HG02970 (cell line): Measurements from ENCODE around the gene ALG10.
"Not testable (repeated sequence)": the region's sequence is repeated elsewhere in the genome, so short reads cannot be mapped to it uniquely, and the experiment has no call there.

Experiments used
- ATAC-seq: cut with Tn5 transposase; IDR thresholded peaks from one replicate; pipeline ENCODE4 v1.9.1; 2021; ENCODE audit warnings: mild to moderate bottlenecking, moderate library complexity, moderate number of reproducible peaks; ENCODE audit not compliant: unreplicated experiment, low FRiP score

ALG10 gene

GRCh38 chr12:34022079-34022830 is at the start of gene ALG10:
Gene ALG10 (plus strand): TSS chr12:34022496. CDS start chr12:34022600, 104 bp downstream.
- peak; percentile 100 for ATAC-seq

DNA sequence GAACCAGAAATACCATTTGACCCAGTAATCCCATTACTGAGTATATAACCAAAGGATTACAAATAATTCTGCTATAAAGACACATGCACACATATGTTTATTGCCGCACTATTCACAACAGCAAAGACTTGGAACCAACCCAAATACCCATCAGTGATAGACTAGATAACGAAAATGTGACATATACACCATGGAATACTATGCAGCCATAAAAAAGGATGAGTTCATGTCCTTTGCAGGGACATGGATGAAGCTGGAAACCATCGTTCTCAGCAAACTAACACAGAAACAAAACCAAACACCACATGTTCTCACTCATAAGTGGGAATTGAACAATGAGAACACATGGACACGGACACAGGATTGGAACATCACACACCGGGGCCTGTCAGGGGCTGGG is 49.4 kb upstream of the ALG10 start:
- not testable (repeated sequence) for ATAC-seq

DNA sequence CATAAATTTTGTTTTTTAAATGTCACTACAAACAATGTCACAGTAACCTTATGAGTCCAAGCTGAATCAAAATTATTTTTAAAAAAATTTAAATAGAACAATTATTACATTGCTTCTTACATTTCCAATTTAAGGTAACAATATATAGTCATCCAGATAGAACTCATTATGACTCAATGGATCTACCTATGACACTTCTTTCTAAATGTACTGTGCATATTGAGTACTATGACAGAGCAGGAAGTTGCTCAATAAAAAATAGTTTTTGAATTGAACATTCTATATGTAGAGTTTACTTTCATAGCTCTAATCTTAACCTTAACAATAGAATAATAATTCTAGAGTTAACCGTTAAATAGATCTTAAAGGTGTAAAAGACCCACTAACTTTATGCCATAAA is 44.4 kb upstream of the ALG10 start:
- ATAC-seq, result no peak

DNA sequence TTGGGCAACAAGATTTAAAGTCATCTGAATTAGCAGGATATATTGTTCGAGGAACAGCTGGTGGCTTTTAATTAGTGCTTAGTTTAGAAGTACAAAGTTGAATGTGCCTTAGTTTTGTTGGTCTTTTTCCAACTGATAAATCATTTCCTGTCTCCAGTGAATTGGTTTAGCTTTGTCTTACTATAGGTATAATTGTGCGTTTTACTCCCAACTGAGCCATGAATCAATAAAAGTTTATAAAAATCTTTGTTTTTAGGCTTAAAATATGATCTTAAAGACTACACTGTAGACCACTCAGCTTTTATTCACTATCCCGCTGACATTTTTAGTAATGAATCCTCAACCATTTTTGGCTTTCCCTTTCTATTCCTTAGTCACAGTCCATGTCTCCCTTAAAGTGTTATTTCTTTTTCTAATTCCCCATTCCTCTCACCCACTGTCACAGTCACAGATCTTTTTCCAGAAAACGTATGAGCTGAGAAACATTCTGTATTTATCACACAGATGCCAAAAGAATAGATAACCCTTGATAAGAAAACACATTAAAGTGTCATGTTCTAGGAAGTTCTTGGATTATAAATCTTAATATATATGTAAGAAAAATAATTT is 34.0 kb upstream of the ALG10 start:
- ATAC-seq, result no peak

- ATAC-seq, result no peak
These were observed 33.4 kb upstream of the ALG10 start for GRCh38 chr12:33988913-33989312.

DNA sequence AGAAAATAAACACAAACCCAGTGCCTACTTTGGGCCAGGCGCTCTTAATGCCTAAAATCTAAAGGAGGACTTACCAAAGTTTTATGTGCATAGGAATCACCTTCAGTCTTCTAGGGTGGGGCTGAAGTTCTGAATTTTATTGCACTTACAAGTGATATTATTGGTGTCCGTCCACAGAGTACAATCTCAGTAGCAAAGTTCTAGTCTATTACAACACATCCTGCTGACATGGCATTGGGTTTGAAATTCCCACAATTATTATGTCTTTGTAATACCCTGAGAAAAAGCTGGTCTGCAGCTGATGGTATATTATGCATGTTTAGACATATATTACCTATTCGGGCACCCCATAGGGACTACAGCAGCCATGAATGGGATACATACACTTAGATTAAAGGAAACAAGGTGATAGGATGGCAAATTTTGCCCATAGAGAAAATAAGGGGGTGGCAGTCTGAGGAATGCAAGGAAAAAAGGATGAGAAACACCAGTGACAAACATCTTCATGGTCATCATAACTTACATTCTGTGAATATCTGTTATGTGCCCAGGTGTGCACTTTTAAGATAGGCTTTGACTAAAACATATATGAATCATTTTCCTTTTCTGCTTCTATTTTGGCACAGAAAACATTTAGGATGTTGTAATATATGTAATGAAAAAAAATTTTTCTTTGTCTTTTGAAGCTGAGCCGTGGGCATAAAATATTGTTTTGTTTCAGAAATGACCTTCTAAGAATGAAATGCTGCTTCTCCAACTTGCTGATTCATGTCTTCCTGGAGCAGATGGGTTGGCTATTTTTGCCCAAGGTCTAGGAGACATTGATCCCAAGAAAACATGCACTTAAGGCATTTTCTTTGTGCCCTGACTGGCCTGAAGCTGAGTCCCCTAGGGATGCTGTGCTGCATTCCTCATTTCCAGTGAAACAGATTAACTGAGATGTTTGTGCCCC is 27.2 kb upstream of the ALG10 start:
- no peak for ATAC-seq

- not testable (repeated sequence) for ATAC-seq
These were observed 13.5 kb upstream of the ALG10 start for GRCh38 chr12:34008835-34009234.

DNA sequence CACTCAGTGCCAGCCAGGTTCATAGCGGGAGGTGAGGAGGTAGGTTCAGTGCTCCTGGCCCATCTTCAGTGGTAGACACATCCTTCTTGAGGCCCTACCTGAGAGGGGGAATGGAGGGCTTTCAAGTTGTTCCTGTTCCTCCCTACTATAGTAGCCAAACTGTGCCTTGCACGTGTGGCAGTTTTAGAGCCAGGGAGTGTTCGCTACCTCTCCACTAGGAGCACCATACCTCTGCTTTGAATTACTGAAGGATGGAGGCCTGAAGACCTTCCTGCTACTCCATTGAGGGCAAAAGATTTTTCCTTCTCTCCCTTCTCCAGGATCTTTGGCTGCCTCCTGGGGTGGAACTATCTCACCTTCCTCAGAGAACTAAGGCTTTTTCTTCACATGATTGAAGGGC is 5.9 kb upstream of the ALG10 start:
- no peak for ATAC-seq

- no peak for ATAC-seq
These were observed 1.2 kb upstream of the ALG10 start for GRCh38 chr12:34021071-34021470.

DNA sequence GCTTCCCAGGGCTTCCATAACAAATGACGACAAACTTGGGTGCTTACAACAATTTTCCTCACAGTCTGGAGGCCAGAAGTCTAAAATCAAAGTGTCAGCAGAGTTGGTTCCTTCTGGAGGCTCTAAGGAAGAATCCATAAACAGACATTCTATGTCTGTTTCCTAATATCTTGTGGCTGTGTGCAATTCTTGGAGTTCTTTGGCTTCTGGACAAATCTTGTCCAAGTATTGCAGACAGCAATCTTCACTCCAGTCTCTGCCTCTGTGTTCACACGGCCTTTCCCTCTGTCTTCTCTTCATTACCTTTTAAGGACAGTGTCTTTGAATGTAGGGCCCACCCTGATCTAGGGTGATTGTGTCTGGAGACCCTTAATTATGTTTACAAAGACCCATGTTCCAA is 5.4 kb downstream of the ALG10 start:
- not testable (repeated sequence) for ATAC-seq

DNA sequence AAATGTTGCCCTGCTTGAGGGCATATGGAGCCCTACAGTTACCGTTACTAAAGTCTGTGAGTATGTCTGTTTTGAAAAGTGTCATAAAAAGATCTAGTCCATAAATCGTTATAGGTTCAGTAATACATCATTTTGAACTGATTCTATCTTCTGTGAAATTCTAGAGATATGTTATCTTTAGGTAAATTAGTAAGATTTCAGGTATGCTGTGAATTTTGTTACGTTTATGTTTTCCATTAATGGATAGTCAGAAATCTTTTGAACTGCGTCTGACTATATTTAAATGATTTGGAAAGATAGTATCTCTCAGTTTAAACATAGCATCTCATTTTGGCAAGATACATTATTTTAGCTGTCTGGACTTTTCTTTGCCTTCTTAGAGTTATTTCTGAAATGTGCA is 8.3 kb downstream of the ALG10 start:
- ATAC-seq, result no peak

DNA sequence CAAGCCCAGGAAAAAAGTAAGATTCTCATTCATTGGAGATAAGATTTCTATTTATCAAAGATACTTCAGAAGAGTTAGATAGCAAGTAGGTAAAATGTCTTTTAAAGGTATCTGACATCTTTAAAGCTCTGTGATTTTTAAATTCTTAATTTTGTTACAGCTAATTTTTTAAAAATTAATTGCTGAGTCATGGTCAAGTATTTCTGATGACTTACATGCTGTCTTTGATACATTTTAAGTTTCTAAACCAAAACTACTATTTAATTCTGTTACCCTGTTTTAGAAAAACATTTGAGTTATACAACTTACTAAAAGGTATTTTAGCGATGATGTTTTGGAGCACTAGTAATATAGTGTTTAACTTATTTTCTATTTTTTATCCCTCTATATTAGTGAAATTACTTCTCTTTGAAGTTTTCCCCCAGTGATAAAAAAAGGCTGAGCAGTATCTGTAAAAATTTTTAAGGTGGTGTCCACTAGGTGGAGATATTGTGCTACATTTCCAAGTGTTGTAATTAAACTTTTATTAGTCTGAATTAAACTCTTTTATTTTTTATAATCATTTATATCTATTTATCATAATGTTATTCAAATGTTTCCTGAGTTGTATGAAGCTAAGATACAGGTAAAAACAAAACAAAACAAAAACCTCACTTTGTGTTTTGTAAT is 11.5 kb downstream of the ALG10 start:
- no peak for ATAC-seq

- not testable (repeated sequence) for ATAC-seq
These were observed 16.1 kb downstream of the ALG10 start for GRCh38 chr12:34038357-34038756.

DNA sequence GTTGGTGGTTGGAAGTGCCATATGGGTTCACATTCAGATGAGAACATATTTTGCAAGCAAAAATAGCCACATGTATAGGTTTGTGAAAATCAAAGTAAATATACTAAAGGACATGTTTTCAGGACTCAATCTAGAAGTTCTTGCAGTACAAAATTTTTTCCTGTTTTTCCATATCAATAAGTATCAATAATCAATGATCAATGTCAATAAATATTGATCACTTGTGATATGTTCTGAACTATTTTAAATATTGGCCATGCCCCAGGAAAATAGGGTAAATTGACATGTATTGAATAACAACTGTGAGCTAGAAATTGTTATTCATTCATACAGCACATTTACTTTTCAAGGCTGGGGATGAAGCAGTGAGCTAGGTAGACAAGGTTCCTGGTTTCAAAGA is 24.3 kb downstream of the ALG10 start:
- ATAC-seq, result no peak

DNA sequence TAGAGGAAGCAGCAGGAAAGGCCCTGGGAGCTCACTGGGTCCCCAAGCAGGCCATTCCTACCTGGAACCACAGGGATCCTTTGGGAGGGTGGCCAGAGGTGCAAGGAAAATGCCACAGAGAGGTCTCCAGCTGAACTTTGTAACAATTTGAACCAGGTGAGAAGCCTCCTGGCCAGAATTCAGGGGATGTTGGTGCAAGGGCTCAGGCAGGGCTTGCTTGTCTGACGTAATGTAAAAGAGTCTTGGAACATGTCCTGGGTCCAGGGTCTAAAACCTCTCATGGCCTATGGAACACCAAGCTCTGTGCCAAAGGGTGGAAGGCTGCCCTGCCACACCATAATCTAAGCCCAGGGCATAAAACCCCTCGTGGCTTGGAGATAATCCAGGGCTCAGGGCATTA is 25.6 kb downstream of the ALG10 start:
- not testable (repeated sequence) for ATAC-seq

DNA sequence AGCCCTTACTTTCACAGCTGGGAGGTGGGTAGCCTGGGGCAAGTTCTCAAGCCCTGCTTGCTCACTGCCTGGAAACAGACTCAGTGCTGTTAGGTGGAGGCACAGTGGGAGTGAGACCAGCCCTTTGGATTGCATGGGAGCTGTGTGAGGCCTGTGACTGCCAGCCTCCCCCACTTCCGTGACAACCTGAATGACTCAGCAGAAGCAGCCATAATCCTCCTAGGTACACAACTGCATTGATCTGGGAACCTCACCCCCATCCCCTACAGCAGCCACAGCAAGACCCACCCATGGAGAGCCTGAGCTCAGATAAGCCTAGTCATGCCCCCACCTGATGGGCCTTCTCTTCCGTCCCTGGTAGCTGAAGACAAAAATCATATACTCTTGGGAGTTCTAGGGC is 26.4 kb downstream of the ALG10 start:
- no peak for ATAC-seq

DNA sequence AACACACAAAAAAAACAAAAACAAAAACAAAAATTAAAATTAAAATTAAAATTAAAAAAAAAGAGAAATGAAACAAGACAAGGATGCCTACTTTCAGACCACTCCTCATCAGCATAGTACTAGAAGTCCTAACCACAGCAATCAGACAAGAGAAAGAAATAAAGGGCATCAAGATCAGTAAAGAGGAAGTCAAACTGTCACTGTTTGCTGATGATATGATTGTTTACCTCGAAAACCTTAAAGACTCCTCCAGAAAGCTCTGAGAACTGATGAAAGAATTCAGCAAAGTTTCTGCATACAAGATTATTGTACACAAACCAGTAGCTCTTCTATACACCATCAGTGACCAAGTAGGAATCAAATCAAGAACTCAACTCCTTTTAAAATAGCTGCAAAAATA is 29.2 kb downstream of the ALG10 start:
- ATAC-seq, result no peak

GRCh38 chr12:34054938-34055337 is 32.6 kb downstream of the ALG10 start:
- no peak for ATAC-seq
